MCF 10A (cell line): ENCODE results near the gene MTX1. TPM values are rescaled to one million over a fixed set of nuclear protein-coding genes. Genes with fewer than 3 reads are reported as not detected.
A peak's percentile ranks its signal among the peaks of the same experiment; 100 is the strongest.

Source experiments
- BruUV-seq: library from RNA; stranded (reverse); fragments of 400-500 nt; replicated peaks from 2 replicates; lab custom pipeline; 2021; lab: Mats Ljungman, UMichigan
- CTCF ChIA-PET: fragments of 300-600 bp; sonication (Branson Sonifier 250); formaldehyde crosslinking; extraction: SDS; loops from one replicate; lab custom pipeline; 2021; ENCODE audit warnings: antibody characterized with exemption, inconsistent platforms; lab: Yijun Ruan, JAX
- POLR2A ChIA-PET: fragments of 300-600, 350-650 bp; sonication (Branson Sonifier 250); formaldehyde crosslinking; extraction: SDS; loops from one replicate; lab custom pipeline; 2020; ENCODE audit warnings: antibody characterized with exemption, inconsistent platforms; lab: Yijun Ruan, JAX
- DNase-seq: peaks from one replicate; pipeline ENCODE4 v3.0.0-alpha.2; 2018; ENCODE audit not compliant: unreplicated experiment
- H3K27ac Mint-ChIP-seq: one replicate; pipeline ENCODE4 v1.8.0; 2022; ENCODE audit warnings: mild to moderate bottlenecking, low read depth, mixed read lengths; ENCODE audit not compliant: unreplicated experiment
- H3K27me3 Mint-ChIP-seq: one replicate; pipeline ENCODE4 v1.8.0; 2022; ENCODE audit warnings: mixed read lengths; ENCODE audit not compliant: insufficient read depth, unreplicated experiment
- H3K36me3 Mint-ChIP-seq: one replicate; pipeline ENCODE4 v1.8.0; 2022; ENCODE audit warnings: mild to moderate bottlenecking, moderate library complexity, mixed read lengths; ENCODE audit not compliant: insufficient read depth, unreplicated experiment
- H3K4me1 Mint-ChIP-seq: one replicate; pipeline ENCODE4 v1.8.0; 2022; ENCODE audit warnings: mixed read lengths; ENCODE audit not compliant: insufficient read depth, unreplicated experiment
- H3K4me3 Mint-ChIP-seq: one replicate; pipeline ENCODE4 v1.8.0; 2022; ENCODE audit warnings: mild to moderate bottlenecking, moderate library complexity, mixed read lengths; ENCODE audit not compliant: unreplicated experiment
- H3K9me3 Mint-ChIP-seq: one replicate; pipeline ENCODE4 v1.8.0; 2022; ENCODE audit warnings: mixed read lengths; ENCODE audit not compliant: unreplicated experiment
- intact Hi-C: fragments of 100-400 bp; cut with micrococcal nuclease; formaldehyde crosslinking; loops from 2 replicates; pipeline ENCODE4 v1.14.1; 2022
- total RNA-seq: library from RNA; stranded (reverse); gene quantifications from 2 replicates; pipeline ENCODE4 v1.2.3, GENCODE V29; 2022
- TF ChIP-seq, protein P1 (sequence below): fragments of 200-600 bp; IDR thresholded peaks from one replicate; pipeline ENCODE4 v1.8.0; 2022; ENCODE audit warnings: antibody characterized with exemption, mild to moderate bottlenecking; ENCODE audit not compliant: unreplicated experiment

The MTX1 gene
- total RNA-seq, 1 experiment from 2014 or later, result 67.4 TPM

DNA sequence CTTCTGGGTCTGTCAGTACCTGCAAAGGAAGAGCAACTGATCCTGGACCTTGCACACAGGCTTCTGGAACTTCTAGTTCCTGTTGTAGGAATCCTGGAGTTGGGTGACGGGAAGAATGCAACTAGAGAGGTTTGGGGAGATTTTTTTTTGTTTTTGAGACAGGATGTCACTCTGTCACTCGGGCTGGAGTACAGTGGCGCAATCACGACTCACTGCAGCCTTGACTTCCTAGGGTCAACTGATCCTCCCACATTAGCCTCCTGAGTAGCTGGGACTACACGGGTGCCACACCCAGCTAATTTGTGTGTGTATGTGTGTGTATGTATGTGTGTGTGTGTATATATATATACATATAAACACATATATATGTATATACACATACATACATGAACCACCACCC lies 28.0 kb downstream of the MTX1 start:
- H3K36me3 Mint-ChIP-seq, result peaks cover 35% of the 10 kb centered on the region
- CTCF ChIA-PET, result interaction anchor here (0.6 to 1.9 kb wide), 5 partner anchors 14 to 87 kb away, joined by 3 to 9 read pairs (median 3); no protein-coding TSS in a partner anchor
- no TSS peak for BruUV-seq
- H3K4me1 Mint-ChIP-seq, result peaks cover 11% of the 10 kb centered on the region
- TF ChIP-seq, protein P1, sequence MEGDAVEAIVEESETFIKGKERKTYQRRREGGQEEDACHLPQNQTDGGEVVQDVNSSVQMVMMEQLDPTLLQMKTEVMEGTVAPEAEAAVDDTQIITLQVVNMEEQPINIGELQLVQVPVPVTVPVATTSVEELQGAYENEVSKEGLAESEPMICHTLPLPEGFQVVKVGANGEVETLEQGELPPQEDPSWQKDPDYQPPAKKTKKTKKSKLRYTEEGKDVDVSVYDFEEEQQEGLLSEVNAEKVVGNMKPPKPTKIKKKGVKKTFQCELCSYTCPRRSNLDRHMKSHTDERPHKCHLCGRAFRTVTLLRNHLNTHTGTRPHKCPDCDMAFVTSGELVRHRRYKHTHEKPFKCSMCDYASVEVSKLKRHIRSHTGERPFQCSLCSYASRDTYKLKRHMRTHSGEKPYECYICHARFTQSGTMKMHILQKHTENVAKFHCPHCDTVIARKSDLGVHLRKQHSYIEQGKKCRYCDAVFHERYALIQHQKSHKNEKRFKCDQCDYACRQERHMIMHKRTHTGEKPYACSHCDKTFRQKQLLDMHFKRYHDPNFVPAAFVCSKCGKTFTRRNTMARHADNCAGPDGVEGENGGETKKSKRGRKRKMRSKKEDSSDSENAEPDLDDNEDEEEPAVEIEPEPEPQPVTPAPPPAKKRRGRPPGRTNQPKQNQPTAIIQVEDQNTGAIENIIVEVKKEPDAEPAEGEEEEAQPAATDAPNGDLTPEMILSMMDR, result no peak
- POLR2A ChIA-PET, result interaction anchor here (0.9 kb wide), 1 partner anchor 12 kb away, joined by 3 read pairs; no protein-coding TSS in a partner anchor
- H3K9me3 Mint-ChIP-seq, result no peaks in the 10 kb centered on the region
- intact Hi-C loops, result no loop called here
- H3K27me3 Mint-ChIP-seq, result no peaks in the 10 kb centered on the region
- H3K27ac Mint-ChIP-seq, result no peak overlapping the region
- no peak for DNase-seq
- no peak overlapping the region for H3K4me3 Mint-ChIP-seq

DNA sequence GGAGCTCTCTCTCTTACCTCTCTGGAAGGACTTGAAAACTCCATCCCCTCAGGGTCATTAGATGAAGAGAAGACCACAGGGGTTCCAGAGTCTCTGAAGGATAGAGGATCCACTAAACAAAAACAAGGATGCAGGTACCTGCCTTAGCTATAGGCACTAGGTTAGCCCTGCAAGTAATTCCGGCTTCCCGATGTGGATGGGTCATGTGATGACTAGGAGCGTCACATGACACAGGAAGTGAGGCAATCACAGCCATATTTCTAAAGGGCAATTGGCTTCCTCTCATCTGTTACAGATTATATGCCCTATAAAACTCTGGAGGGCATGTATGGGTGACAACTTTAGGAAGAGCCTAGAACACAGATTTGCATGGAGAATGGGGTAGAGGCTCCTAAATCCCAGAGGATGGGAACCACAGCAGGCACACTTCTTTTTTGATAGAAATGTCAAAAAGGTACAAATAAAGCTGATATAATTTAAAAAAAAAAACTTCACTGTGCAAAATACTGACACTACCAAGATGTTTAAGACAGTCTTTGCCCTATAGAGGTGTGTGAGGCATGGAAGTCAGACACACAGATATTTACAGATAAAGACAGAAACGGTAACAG lies 32.7 kb downstream of the MTX1 start:
- CTCF ChIA-PET, result interaction anchor here (0.6 to 5.7 kb wide), 11 partner anchors 8 to 740 kb away, joined by 3 to 86 read pairs (median 3); partner anchors contain the start of genes ENTREP3, KRTCAP2, MTX1 and THBS3
- POLR2A ChIA-PET, result interaction anchor here (0.6 to 3.2 kb wide), 21 partner anchors 10 to 1566 kb away, joined by 3 to 32 read pairs (median 3); partner anchors contain the start of genes CLK2, ENTREP3, GON4L and KRTCAP2
- H3K4me1 Mint-ChIP-seq, result peaks cover 24% of the 10 kb centered on the region
- H3K27me3 Mint-ChIP-seq, result no peaks in the 10 kb centered on the region
- H3K9me3 Mint-ChIP-seq, result no peaks in the 10 kb centered on the region
- intact Hi-C loops, result no loop called here
- peaks cover 34% of the 10 kb centered on the region for H3K36me3 Mint-ChIP-seq
- TF ChIP-seq, protein P1, result no peak
- H3K27ac Mint-ChIP-seq, result peak overlapping the region; percentile 80
- DNase-seq, result peak; percentile 92
- BruUV-seq, result no TSS peak
- H3K4me3 Mint-ChIP-seq, result peak overlapping the region; percentile 84

DNA sequence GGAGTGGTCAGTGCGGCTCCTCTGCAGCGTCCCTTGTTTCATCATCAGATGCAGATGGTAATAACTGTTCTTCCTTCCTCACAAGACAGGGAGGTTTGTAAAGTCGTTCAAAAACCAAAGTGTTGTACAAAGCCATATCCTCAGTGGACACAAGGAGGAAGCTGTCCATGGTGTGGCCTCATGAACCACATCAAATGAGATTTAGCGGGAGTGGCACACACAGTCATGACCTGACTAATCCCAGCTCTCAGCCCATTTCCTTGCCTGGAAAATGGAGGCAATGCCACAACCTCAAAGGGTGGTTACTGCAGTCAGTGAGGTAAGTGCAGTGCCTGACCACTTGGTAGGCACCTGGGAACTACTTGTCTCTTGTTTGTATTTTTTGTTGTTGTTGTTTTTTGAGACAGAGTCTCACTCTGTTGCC lies 33.4 kb downstream of the MTX1 start:
- TF ChIP-seq, protein P1, result no peak
- H3K4me3 Mint-ChIP-seq, result peak overlapping the region; percentile 84
- H3K9me3 Mint-ChIP-seq, result no peaks in the 10 kb centered on the region
- ChIA-PET CTCF (interaction anchor here (0.6 to 5.7 kb wide), 7 partner anchors 9 to 741 kb away, joined by 3 to 86 read pairs (median 3); partner anchors contain the start of genes ENTREP3, MTX1 and THBS3), POLR2A (interaction anchor here (0.6 to 3.2 kb wide), 15 partner anchors 10 to 454 kb away, joined by 3 to 32 read pairs (median 4); partner anchors contain the start of genes ENTREP3, KRTCAP2, SCAMP3 and SLC50A1)
- H3K4me1 Mint-ChIP-seq, result peaks cover 24% of the 10 kb centered on the region
- DNase-seq, result no peak
- no peak overlapping the region for H3K27ac Mint-ChIP-seq
- H3K27me3 Mint-ChIP-seq, result no peaks in the 10 kb centered on the region
- no TSS peak for BruUV-seq
- intact Hi-C loops, result no loop called here
- H3K36me3 Mint-ChIP-seq, result peaks cover 30% of the 10 kb centered on the region

DNA sequence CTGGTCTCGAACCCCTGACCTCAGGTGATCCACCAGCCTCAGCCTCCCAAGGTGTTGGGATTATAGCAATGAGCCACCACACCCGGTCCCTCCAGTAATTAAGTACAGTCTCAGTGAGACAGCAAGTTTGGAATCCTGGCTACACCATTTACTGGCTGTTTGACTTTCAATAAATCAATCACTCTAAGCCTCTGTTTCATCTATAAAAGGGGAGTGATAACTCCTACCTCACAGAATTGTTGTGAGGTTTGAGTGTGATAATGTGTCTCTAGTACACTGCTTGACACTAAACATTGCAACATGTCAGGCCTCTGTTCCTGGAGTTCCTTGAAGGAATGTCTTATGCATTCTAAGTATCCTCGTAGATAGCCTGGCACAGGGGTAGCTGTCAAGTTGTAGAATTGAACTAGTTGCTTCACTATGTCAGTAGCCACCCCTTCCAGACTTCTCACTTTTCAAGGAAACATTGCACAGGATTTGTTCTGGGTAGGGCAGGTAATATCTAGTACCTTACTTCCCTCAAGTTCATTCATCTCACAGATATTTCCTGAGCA lies 34.4 kb downstream of the MTX1 start:
- H3K27ac Mint-ChIP-seq, result no peak overlapping the region
- intact Hi-C loops, result no loop called here
- H3K36me3 Mint-ChIP-seq, result peaks cover 19% of the 10 kb centered on the region
- no peaks in the 10 kb centered on the region for H3K27me3 Mint-ChIP-seq
- CTCF ChIA-PET, result interaction anchor here (5.7 kb wide), 1 partner anchor 8 kb away, joined by 86 read pairs; no protein-coding TSS in a partner anchor
- POLR2A ChIA-PET, result interaction anchor here (0.7 to 3.5 kb wide), 6 partner anchors 15 to 49 kb away, joined by 3 to 34 read pairs (median 15); partner anchors contain the start of genes HCN3 and SCAMP3
- BruUV-seq, result no TSS peak
- H3K4me1 Mint-ChIP-seq, result peaks cover 24% of the 10 kb centered on the region
- peak overlapping the region; percentile 1 for H3K4me3 Mint-ChIP-seq
- TF ChIP-seq, protein P1, result no peak
- DNase-seq, result no peak
- no peaks in the 10 kb centered on the region for H3K9me3 Mint-ChIP-seq
